ENCODE data around the gene TMEM69. TPM values are rescaled to one million over a fixed set of nuclear protein-coding genes. Genes with fewer than 3 reads are reported as not detected.

TMEM69 gene
- total and polyA plus RNA-seq, 2 of the 8 experiments (the other 6 are each of a cell fraction or from before 2014, with no cell fraction given): 39.0 to 123 TPM

- TF ChIP-seq KDM4A (IDR thresholded peaks at IDR 0.05; ENCODE audit: low read depth, low read length, severe bottlenecking) (no peak), PHF8 (conservative IDR thresholded peaks at IDR 0.05; ENCODE audit: low read depth, low read length) (no peak), ASH2L (IDR thresholded peaks at IDR 0.05; ENCODE audit: low read length) (no peak), CBX8 (IDR thresholded peaks at IDR 0.05; ENCODE audit: borderline replicate concordance, low read depth, low read length) (no peak), TBP (IDR thresholded peaks at IDR 0.05; ENCODE audit: low read depth, low read length) (no peak), CHD7 (IDR thresholded peaks at IDR 0.05; ENCODE audit: insufficient replicate concordance, low read length) (no peak), TEAD4 (IDR thresholded peaks at IDR 0.05; ENCODE audit: low read depth, low read length) (no peak), SUZ12 (IDR thresholded peaks at IDR 0.05; ENCODE audit: low read length) (no peak), HDAC6 (IDR thresholded peaks at IDR 0.05; ENCODE audit: low read depth, low read length) (no peak), SIRT6 (IDR thresholded peaks at IDR 0.05; ENCODE audit: low read length) (no peak), CBX5 (IDR thresholded peaks at IDR 0.05; ENCODE audit: low read depth, low read length) (no peak)
Measured at GRCh38 chr1:45721207-45721606, 33.2 kb downstream of the TMEM69 start (continued).
